Spleen (tissue), 7 donors: Measurements from ENCODE around the gene ZDHHC14.

Experiments
- CTCF ChIP-seq, 11 experiments: fragments of 200-600 bp in 7 of 11; fragments of 450-650 bp in 4 of 11; sonication (generic) in 4 of 11; IDR thresholded peaks in 8 of 11; conservative IDR thresholded peaks in 3 of 11; 1 replicate in 7 of 11; 2 replicates in 4 of 11; pipeline versions ENCODE4 v1.4.0 to v1.8.0; 2016 to 2021; ENCODE audit warnings: antibody characterized with exemption in 11 of 11, inconsistent platforms in 4 of 11, mild to moderate bottlenecking in 1 of 11
- POLR2A ChIP-seq, 3 donors: fragments of 450-650 bp; IDR thresholded peaks; one replicate each; pipeline ENCODE4 v1.5.1; 2017; ENCODE audit warnings: antibody characterized with exemption in 3 of 3, mild to moderate bottlenecking in 1 of 3
- donor health status: DM: no; HTN: no; CAD: no; lungs with moderate emphysema.
- donor health status: DM: no; HTN: no; CAD: no.
- donor health status: DM: no; HTN: no; CAD: no.

- no peak for TF ChIP-seq CTCF (IDR thresholded peaks at IDR 0.05 in 8 of 11, conservative IDR thresholded peaks at IDR 0.05 in 3 of 11)
- TF ChIP-seq POLR2A (IDR thresholded peaks at IDR 0.05) = no peak
These were observed 85.3 kb downstream of the ZDHHC14 start for GRCh38 chr6:157466342-157466648.
